PC-9 (cell line): ENCODE data around the gene SLC2A2. TPM values are rescaled to one million over a fixed set of nuclear protein-coding genes. Genes with fewer than 3 reads are reported as not detected.
A peak's percentile ranks its signal among the peaks of the same experiment; 100 is the strongest.

ENCODE experiments used
- BruUV-seq: library from RNA; stranded (reverse); fragments of 400-500 nt; replicated peaks from 2 replicates; lab custom pipeline; 2021; lab: Mats Ljungman, UMichigan
- CTCF ChIA-PET: fragments of 300-600 bp; sonication (Branson Sonifier 250); formaldehyde crosslinking; loops from one replicate; lab custom pipeline; 2022; ENCODE audit warnings: antibody characterized with exemption; lab: Charles Lee
- POLR2A ChIA-PET: fragments of 300-600 bp; sonication (Branson Sonifier 250); formaldehyde crosslinking; loops from one replicate; lab custom pipeline; 2022; ENCODE audit warnings: antibody characterized with exemption; ENCODE audit not compliant: unreplicated experiment; lab: Charles Lee
- DNase-seq, 2 experiments: peaks; one replicate each; pipeline versions ENCODE4 v3.0.0 to v3.0.0-alpha.2; 2015 to 2022; ENCODE audit warnings: mixed read lengths in 1 of 2
- H2AFZ ChIP-seq: fragments of 200-600 bp; sonication (generic); 2 replicates; pipeline ENCODE4 v1.8.1; 2017; ENCODE audit warnings: antibody characterized with exemption
- H3F3A ChIP-seq: fragments of 200-600 bp; sonication (generic); 2 replicates; pipeline ENCODE4 v1.8.1; 2017; ENCODE audit warnings: antibody characterized with exemption, mild to moderate bottlenecking, low read depth; ENCODE audit not compliant: insufficient read depth
- H3K27ac ChIP-seq: fragments of 200-600 bp; sonication (generic); 2 replicates; pipeline ENCODE4 v1.6.1; 2016; ENCODE audit warnings: mixed run types
- H3K27me3 ChIP-seq: fragments of 200-600 bp; sonication (generic); 2 replicates; pipeline ENCODE4 v1.6.1; 2016; ENCODE audit warnings: low read depth, mixed run types; ENCODE audit not compliant: insufficient read depth
- H3K36me3 ChIP-seq: fragments of 200-600 bp; sonication (generic); 2 replicates; pipeline ENCODE4 v1.6.1; 2016; ENCODE audit warnings: low read depth, mixed run types
- H3K4me1 ChIP-seq: fragments of 200-600 bp; sonication (generic); replicated peaks from 2 replicates; pipeline ENCODE4 v1.6.1; 2016; ENCODE audit warnings: mixed run types; ENCODE audit not compliant: insufficient read depth
- H3K4me2 ChIP-seq: fragments of 200-600 bp; sonication (generic); 2 replicates; pipeline ENCODE4 v1.6.1; 2017; ENCODE audit warnings: mixed run types
- H3K4me3 ChIP-seq: fragments of 200-600 bp; sonication (generic); 2 replicates; pipeline ENCODE4 v1.6.1; 2016; ENCODE audit warnings: mixed run types
- H3K79me2 ChIP-seq: fragments of 200-600 bp; sonication (generic); 2 replicates; pipeline ENCODE4 v1.6.1; 2017; ENCODE audit warnings: low read depth, mixed run types
- H3K9me2 ChIP-seq: fragments of 200-600 bp; sonication (generic); 2 replicates; pipeline ENCODE4 v1.8.1; 2017; ENCODE audit warnings: mild to moderate bottlenecking; ENCODE audit not compliant: insufficient read depth
- H3K9me3 ChIP-seq: fragments of 200-600 bp; sonication (generic); 2 replicates; pipeline ENCODE4 v1.8.1; 2016; ENCODE audit warnings: low read depth; ENCODE audit not compliant: insufficient read depth
- H4K20me1 ChIP-seq: fragments of 200-600 bp; sonication (generic); 2 replicates; pipeline ENCODE4 v1.8.1; 2017; ENCODE audit not compliant: insufficient read depth
- EZH2 ChIP-seq: fragments of 200-600 bp; sonication (generic); IDR thresholded peaks from 2 replicates; pipeline ENCODE4 v1.8.0; 2017; ENCODE audit warnings: antibody characterized with exemption, low read depth
- intact Hi-C: fragments of 100-400 bp; cut with micrococcal nuclease; formaldehyde crosslinking; loops from one replicate; pipeline ENCODE4 v1.10.0; 2022; ENCODE audit not compliant: unreplicated experiment
- total RNA-seq: library from RNA; stranded (reverse); gene quantifications from 2 replicates; pipeline ENCODE4 v1.2.3, GENCODE V29; 2021
- TF ChIP-seq, protein P1 (sequence below): fragments of 200-600 bp; sonication (generic); conservative IDR thresholded peaks from 2 replicates; pipeline ENCODE4 v1.6.1; 2017; ENCODE audit warnings: mixed run types, antibody characterized with exemption, mild to moderate bottlenecking, moderate library complexity

SLC2A2 gene
- total RNA-seq, 1 experiment from 2014 or later: not detected

GRCh38 chr3:171044384-171044783, 17.9 kb upstream of the SLC2A2 start:
- H3K27me3 ChIP-seq: no peaks in the 10 kb centered on the region
- no peaks in the 10 kb centered on the region for H3K9me2 ChIP-seq
- H2AFZ ChIP-seq: peak overlapping the region; percentile 29; the same call in 1 of the 2 replicates
- intact Hi-C loops: no loop called here
- peaks cover 17% of the 10 kb centered on the region for H3K4me1 ChIP-seq
- H3K9me3 ChIP-seq: no peaks in the 10 kb centered on the region
- H3K4me2 ChIP-seq: no peak overlapping the region
- ChIA-PET CTCF (no interaction called here), POLR2A (no interaction called here)
- no peaks in the 10 kb centered on the region for H4K20me1 ChIP-seq
- peaks cover 6% of the 10 kb centered on the region for H3F3A ChIP-seq
- no peak overlapping the region for H3K27ac ChIP-seq
- no peaks in the 10 kb centered on the region for H3K79me2 ChIP-seq
- H3K36me3 ChIP-seq: no peaks in the 10 kb centered on the region
- TF ChIP-seq, protein P1, sequence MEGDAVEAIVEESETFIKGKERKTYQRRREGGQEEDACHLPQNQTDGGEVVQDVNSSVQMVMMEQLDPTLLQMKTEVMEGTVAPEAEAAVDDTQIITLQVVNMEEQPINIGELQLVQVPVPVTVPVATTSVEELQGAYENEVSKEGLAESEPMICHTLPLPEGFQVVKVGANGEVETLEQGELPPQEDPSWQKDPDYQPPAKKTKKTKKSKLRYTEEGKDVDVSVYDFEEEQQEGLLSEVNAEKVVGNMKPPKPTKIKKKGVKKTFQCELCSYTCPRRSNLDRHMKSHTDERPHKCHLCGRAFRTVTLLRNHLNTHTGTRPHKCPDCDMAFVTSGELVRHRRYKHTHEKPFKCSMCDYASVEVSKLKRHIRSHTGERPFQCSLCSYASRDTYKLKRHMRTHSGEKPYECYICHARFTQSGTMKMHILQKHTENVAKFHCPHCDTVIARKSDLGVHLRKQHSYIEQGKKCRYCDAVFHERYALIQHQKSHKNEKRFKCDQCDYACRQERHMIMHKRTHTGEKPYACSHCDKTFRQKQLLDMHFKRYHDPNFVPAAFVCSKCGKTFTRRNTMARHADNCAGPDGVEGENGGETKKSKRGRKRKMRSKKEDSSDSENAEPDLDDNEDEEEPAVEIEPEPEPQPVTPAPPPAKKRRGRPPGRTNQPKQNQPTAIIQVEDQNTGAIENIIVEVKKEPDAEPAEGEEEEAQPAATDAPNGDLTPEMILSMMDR: no peak
- no peak for TF ChIP-seq EZH2
- DNase-seq: no peak
- no TSS peak for BruUV-seq
- H3K4me3 ChIP-seq: no peak overlapping the region

- TF ChIP-seq, protein P1: no peak
- TF ChIP-seq EZH2: no peak
- Histone ChIP-seq H3K79me2 (no peaks in the 10 kb centered on the region), H3K4me3 (no peak overlapping the region), H3K4me2 (no peak overlapping the region), H3K27ac (no peak overlapping the region), H3K36me3 (no peaks in the 10 kb centered on the region), H4K20me1 (no peaks in the 10 kb centered on the region), H3K27me3 (no peaks in the 10 kb centered on the region), H3K4me1 (peaks cover 6% of the 10 kb centered on the region), H3K9me2 (no peaks in the 10 kb centered on the region), H3K9me3 (no peaks in the 10 kb centered on the region), H3F3A (no peaks in the 10 kb centered on the region), H2AFZ (no peak overlapping the region)
- intact Hi-C loops: no loop called here
- CTCF ChIA-PET: no interaction called here
- POLR2A ChIA-PET: no interaction called here
- no TSS peak for BruUV-seq
- DNase-seq: no peak
Observed at GRCh38 chr3:171039674-171040073, 13.2 kb upstream of the SLC2A2 start.

DNA sequence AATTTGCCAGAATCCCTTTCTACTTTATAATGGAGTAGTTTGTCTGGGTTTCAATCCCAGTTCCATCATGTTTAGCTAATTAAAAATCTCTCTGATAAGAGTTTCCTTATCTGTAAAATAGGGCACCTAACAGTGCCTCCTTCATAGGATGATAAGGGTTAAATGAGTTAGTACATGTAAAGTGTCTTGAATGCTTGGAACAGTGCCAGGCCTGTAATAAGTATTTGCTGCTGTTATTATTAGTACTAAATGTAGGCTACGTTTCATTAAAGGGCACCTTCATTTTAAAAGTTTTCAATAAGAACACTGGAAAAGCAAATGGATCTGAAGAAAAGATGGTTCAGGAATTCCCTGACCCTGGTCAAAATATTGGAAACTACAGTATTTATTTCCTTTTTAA, 11.8 kb upstream of the SLC2A2 start:
- Histone ChIP-seq H2AFZ (no peak overlapping the region), H3K27ac (no peak overlapping the region), H3K4me3 (no peak overlapping the region), H3K79me2 (no peaks in the 10 kb centered on the region), H3F3A (no peaks in the 10 kb centered on the region), H3K27me3 (no peaks in the 10 kb centered on the region), H3K36me3 (no peaks in the 10 kb centered on the region), H3K4me1 (no peaks in the 10 kb centered on the region), H4K20me1 (no peaks in the 10 kb centered on the region), H3K4me2 (no peak overlapping the region), H3K9me2 (no peaks in the 10 kb centered on the region), H3K9me3 (no peaks in the 10 kb centered on the region)
- BruUV-seq: no TSS peak
- ChIA-PET POLR2A (no interaction called here), CTCF (no interaction called here)
- no peak for DNase-seq
- intact Hi-C loops: no loop called here
- TF ChIP-seq EZH2: no peak
- TF ChIP-seq, protein P1: no peak
